Measurements from ENCODE around the gene AP1M2.

- no peak for TF ChIP-seq EZH2 (IDR thresholded peaks at IDR 0.05)
- TF ChIP-seq, protein P1, sequence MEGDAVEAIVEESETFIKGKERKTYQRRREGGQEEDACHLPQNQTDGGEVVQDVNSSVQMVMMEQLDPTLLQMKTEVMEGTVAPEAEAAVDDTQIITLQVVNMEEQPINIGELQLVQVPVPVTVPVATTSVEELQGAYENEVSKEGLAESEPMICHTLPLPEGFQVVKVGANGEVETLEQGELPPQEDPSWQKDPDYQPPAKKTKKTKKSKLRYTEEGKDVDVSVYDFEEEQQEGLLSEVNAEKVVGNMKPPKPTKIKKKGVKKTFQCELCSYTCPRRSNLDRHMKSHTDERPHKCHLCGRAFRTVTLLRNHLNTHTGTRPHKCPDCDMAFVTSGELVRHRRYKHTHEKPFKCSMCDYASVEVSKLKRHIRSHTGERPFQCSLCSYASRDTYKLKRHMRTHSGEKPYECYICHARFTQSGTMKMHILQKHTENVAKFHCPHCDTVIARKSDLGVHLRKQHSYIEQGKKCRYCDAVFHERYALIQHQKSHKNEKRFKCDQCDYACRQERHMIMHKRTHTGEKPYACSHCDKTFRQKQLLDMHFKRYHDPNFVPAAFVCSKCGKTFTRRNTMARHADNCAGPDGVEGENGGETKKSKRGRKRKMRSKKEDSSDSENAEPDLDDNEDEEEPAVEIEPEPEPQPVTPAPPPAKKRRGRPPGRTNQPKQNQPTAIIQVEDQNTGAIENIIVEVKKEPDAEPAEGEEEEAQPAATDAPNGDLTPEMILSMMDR (IDR thresholded peaks at IDR 0.05), result no peak
- TF ChIP-seq EZH2phosphoT487 (IDR thresholded peaks at IDR 0.05), result no peak
Observed at GRCh38 chr19:10546817-10547216, 40.3 kb downstream of the AP1M2 start.
